ENCODE data around the gene GRAMD2A.

- no peak for TF ChIP-seq CTCF (IDR thresholded peaks at IDR 0.05)
- TF ChIP-seq POLR2A (IDR thresholded peaks at IDR 0.05), result no peak
Observed at GRCh38 chr15:72112116-72112515, 85.5 kb downstream of the GRAMD2A start.
